ENCODE results near the gene FZD4.

- TF ChIP-seq POLR2A (IDR thresholded peaks at IDR 0.05; ENCODE audit: low read length) (no peak), GATA1 (IDR thresholded peaks at IDR 0.05; ENCODE audit: low read depth, low read length) (no peak)
Observed at GRCh38 chr11:86933891-86934581, 21.2 kb downstream of the FZD4 start.
